Measurements from ENCODE around the gene HMHB1. TPM values are rescaled to one million over a fixed set of nuclear protein-coding genes. Genes with fewer than 3 reads are reported as not detected.

HMHB1 gene
- total RNA-seq: not detected

GRCh38 chr5:143812085-143812705 is at the start of gene HMHB1:
TSS of gene HMHB1 (plus strand) at chr5:143812161.

Data from metanephros (tissue), 1 donor.